Left kidney (tissue), 2 donors: ENCODE measurements around the gene COL1A1. TPM values are rescaled to one million over a fixed set of nuclear protein-coding genes. Genes with fewer than 3 reads are reported as not detected.

Source experiments
- DNase-seq: peaks from one replicate; pipeline ENCODE4 v3.0.0-alpha.2; 2013
- polyA plus RNA-seq: library from polyadenylated mRNA; unstranded; fragments of 120-200 nt; gene quantifications from one replicate; pipeline ENCODE4 v1.2.1, GENCODE V29; 2013; ENCODE audit not compliant: insufficient read length

COL1A1 gene
- polyA plus RNA-seq, 1 donor = 397 TPM

- DNase-seq = no peak
These were observed 28.5 kb downstream of the COL1A1 start for GRCh38 chr17:50172936-50173334.

- DNase-seq = no peak
These were observed 29.3 kb downstream of the COL1A1 start for GRCh38 chr17:50172130-50172529.

- no peak for DNase-seq
These were observed 29.9 kb downstream of the COL1A1 start for GRCh38 chr17:50171371-50172071.

- no peak for DNase-seq
These were observed 30.6 kb downstream of the COL1A1 start for GRCh38 chr17:50170662-50171370.

- DNase-seq = no peak
These were observed 31.5 kb downstream of the COL1A1 start for GRCh38 chr17:50169881-50170459.

GRCh38 chr17:50169121-50169764 is 32.2 kb downstream of the COL1A1 start:
- no peak for DNase-seq

GRCh38 chr17:50168319-50168718 is 33.1 kb downstream of the COL1A1 start:
- no peak for DNase-seq

- no peak for DNase-seq
These were observed 34.1 kb downstream of the COL1A1 start for GRCh38 chr17:50167371-50167770.

GRCh38 chr17:50166518-50167181 is 34.8 kb downstream of the COL1A1 start:
- DNase-seq = no peak

- DNase-seq = no peak
These were observed 35.4 kb downstream of the COL1A1 start, which contains the start of gene SGCA for GRCh38 chr17:50165867-50166517. Gene SGCA, plus strand, starts transcription at chr17:50166005. Its CDS starts 36 bp downstream, at chr17:50166041.

GRCh38 chr17:50165466-50165865 is 36.0 kb downstream of the COL1A1 start:
- no peak for DNase-seq

- DNase-seq = no peak
These were observed 36.4 kb downstream of the COL1A1 start for GRCh38 chr17:50165066-50165465.

- no peak for DNase-seq
These were observed 36.8 kb downstream of the COL1A1 start for GRCh38 chr17:50164697-50164988.

- DNase-seq = no peak
These were observed 37.4 kb downstream of the COL1A1 start for GRCh38 chr17:50163843-50164696.

- no peak for DNase-seq
These were observed 38.8 kb downstream of the COL1A1 start for GRCh38 chr17:50162466-50163254.

- DNase-seq = no peak
These were observed 39.5 kb downstream of the COL1A1 start for GRCh38 chr17:50161911-50162288.

- DNase-seq = peak; percentile 94
These were observed 40.2 kb downstream of the COL1A1 start for GRCh38 chr17:50161023-50161910.

- DNase-seq = no peak
These were observed 43.5 kb downstream of the COL1A1 start for GRCh38 chr17:50157891-50158290.
